ENCODE measurements around the gene NUDCD3. TPM values are rescaled to one million over a fixed set of nuclear protein-coding genes. Genes with fewer than 3 reads are reported as not detected.

The NUDCD3 gene
- total RNA-seq, 1 donor from 2014 or later, result 39.3 TPM

GRCh38 chr7:44401692-44402091 is 88.8 kb downstream of the NUDCD3 start:
- Histone ChIP-seq H3K27me3 (no peaks in the 10 kb centered on the region), H3K9me3 (no peaks in the 10 kb centered on the region), H3K4me3 (no peak overlapping the region), H3K36me3 (peaks cover 10 to 40% of the 10 kb centered on the region in 2 donors), H3K27ac (no peak overlapping the region), H3K4me1 (no peaks in the 10 kb centered on the region)
- intact Hi-C loops (cut with DNase I), result no loop called here
- TF ChIP-seq CTCF (IDR thresholded peaks at IDR 0.05), result no peak
- DNase-seq (ENCODE audit: low spot score in 2 of 2), result no peak

GRCh38 chr7:44400033-44400511 is 90.4 kb downstream of the NUDCD3 start:
- Histone ChIP-seq H3K27me3 (no peaks in the 10 kb centered on the region), H3K4me3 (no peak overlapping the region), H3K4me1 (no peaks in the 10 kb centered on the region), H3K36me3 (peaks cover 10 to 40% of the 10 kb centered on the region in 2 donors), H3K27ac (no peak overlapping the region), H3K9me3 (no peaks in the 10 kb centered on the region)
- no peak for DNase-seq (ENCODE audit: low spot score in 2 of 2)
- TF ChIP-seq CTCF (IDR thresholded peaks at IDR 0.05), result no peak
- intact Hi-C loops (cut with DNase I), result no loop called here

- TF ChIP-seq CTCF (IDR thresholded peaks at IDR 0.05), result no peak
- DNase-seq (ENCODE audit: low spot score in 2 of 2), result no peak
Observed at GRCh38 chr7:44398953-44399574, 91.4 kb downstream of the NUDCD3 start.

GRCh38 chr7:44398511-44398911 is 91.9 kb downstream of the NUDCD3 start:
- Histone ChIP-seq H3K27ac (no peak overlapping the region), H3K27me3 (no peaks in the 10 kb centered on the region), H3K9me3 (no peaks in the 10 kb centered on the region), H3K4me1 (no peaks in the 10 kb centered on the region), H3K36me3 (peaks cover 20 to 34% of the 10 kb centered on the region in 2 donors), H3K4me3 (no peak overlapping the region)
- TF ChIP-seq CTCF (IDR thresholded peaks at IDR 0.05), result no peak
- intact Hi-C loops (cut with DNase I), result no loop called here
- no peak for DNase-seq (ENCODE audit: low spot score in 2 of 2)

More at GRCh38 chr7:44398953-44399574, 91.4 kb downstream of the NUDCD3 start:
- Histone ChIP-seq H3K9me3 (no peaks in the 10 kb centered on the region), H3K4me1 (no peaks in the 10 kb centered on the region), H3K27ac (no peak overlapping the region), H3K36me3 (peaks cover 15 to 38% of the 10 kb centered on the region in 2 donors), H3K27me3 (no peaks in the 10 kb centered on the region), H3K4me3 (no peak overlapping the region)
- intact Hi-C loops (cut with DNase I), result no loop called here

- Histone ChIP-seq H3K27me3 (no peaks in the 10 kb centered on the region), H3K4me3 (no peak overlapping the region), H3K36me3 (peaks cover 10 to 34% of the 10 kb centered on the region in 2 donors), H3K9me3 (no peaks in the 10 kb centered on the region), H3K4me1 (no peaks in the 10 kb centered on the region), H3K27ac (no peak overlapping the region)
- intact Hi-C loops (cut with DNase I), result no loop called here
- TF ChIP-seq CTCF (IDR thresholded peaks at IDR 0.05), result no peak
- no peak for DNase-seq (ENCODE audit: low spot score in 2 of 2)
Observed at GRCh38 chr7:44396931-44397545, 93.4 kb downstream of the NUDCD3 start.

Data from ascending aorta (tissue), 2 donors.